Prostate gland (tissue), 2 donors: ENCODE data around the gene KTI12. TPM values are rescaled to one million over a fixed set of nuclear protein-coding genes. Genes with fewer than 3 reads are reported as not detected.

Experiments
- DNase-seq: peaks from one replicate; pipeline ENCODE4 v3.0.0-alpha.2; 2019; ENCODE audit warnings: low spot score
- H3K27ac ChIP-seq, 2 donors: fragments of 200-600 bp; sonication (generic); 2 replicates each; pipeline ENCODE4 v1.5.1; 2017 to 2019
- H3K27me3 ChIP-seq: fragments of 200-600 bp; sonication (generic); replicated peaks from 2 replicates; pipeline ENCODE4 v1.5.1; 2019; ENCODE audit not compliant: insufficient read depth
- H3K36me3 ChIP-seq, 2 donors: fragments of 200-600 bp; sonication (generic); 1 replicate in 1 of 2; 2 replicates in 1 of 2; pipeline versions ENCODE4 v1.5.1 to v1.8.1; 2017 to 2019
- H3K4me1 ChIP-seq: fragments of 200-600 bp; sonication (generic); replicated peaks from 2 replicates; pipeline ENCODE4 v1.5.1; 2019
- H3K4me3 ChIP-seq, 2 donors: fragments of 200-600 bp; sonication (generic); 2 replicates each; pipeline ENCODE4 v1.5.1; 2017 to 2019
- H3K9me3 ChIP-seq: fragments of 200-600 bp; sonication (generic); 2 replicates; pipeline ENCODE4 v1.5.1; 2017
- POLR2A ChIP-seq: fragments of 450-650 bp; IDR thresholded peaks from one replicate; pipeline ENCODE4 v1.6.1; 2016; ENCODE audit warnings: antibody characterized with exemption, mild to moderate bottlenecking
- POLR2AphosphoS5 ChIP-seq: sonication (generic); formaldehyde crosslinking; IDR thresholded peaks from one replicate; pipeline ENCODE4 v1.6.1; 2017; ENCODE audit warnings: antibody characterized with exemption
- WGBS: methylation state at CpG from one replicate; pipeline ENCODE4 v1.1.5; 2018; 5-methylcytosine and 5-hydroxymethylcytosine counted together
- intact Hi-C: fragments of 100-400 bp; cut with DNase I; formaldehyde crosslinking; loops from one replicate; pipeline ENCODE4 v1.14.2; 2022
- total RNA-seq, 2 donors: library from RNA; depleted of rRNA; stranded (reverse); fragments of >200 nt; gene quantifications; one replicate each; pipeline ENCODE4 v1.1.0, GENCODE V29; 2016
- TF ChIP-seq, protein P1 (sequence below), 4 experiments: fragments of 200-600 bp in 2 of 4; fragments of 450-650 bp in 2 of 4; sonication (generic) in 2 of 4; IDR thresholded peaks; 1 replicate in 3 of 4; 2 replicates in 1 of 4; pipeline ENCODE4 v1.5.1; 2016 to 2019; ENCODE audit warnings: antibody characterized with exemption in 4 of 4, mild to moderate bottlenecking in 2 of 4, moderate library complexity in 2 of 4

The KTI12 gene
- total RNA-seq, 2 donors from 2014 or later: 9.2 to 15.0 TPM

DNA sequence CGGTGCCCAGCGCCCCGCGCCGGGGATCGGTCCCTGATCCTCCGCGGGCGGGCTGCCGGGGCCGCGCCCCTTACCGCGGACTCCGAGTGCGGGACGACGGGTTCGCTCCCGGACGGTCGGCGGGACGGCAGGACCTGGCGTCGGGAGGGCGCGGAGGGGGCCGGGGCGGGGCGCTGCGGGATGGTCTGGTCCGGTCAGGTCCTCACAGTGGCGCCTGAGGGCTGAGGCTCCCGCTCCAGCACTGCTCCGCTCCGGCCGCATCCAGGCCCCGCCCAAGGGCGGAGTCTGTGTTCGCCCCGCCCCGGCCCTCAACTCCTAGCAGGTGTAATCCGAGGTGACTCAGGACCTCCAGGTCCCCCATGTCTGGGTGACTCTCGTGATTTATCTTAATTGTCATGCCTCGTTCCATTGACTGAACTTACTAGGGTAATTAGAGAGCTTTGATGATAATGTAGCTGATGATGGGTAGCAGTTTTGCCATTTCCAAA, 43.1 kb downstream of the KTI12 start, which contains the start of gene RAB3B:
TSS of gene RAB3B (minus strand) at position 223 of the 488 bp plus-strand sequence. CDS start 13,583 bp downstream, outside the sequence.
- 4% methylated on average over 16 of the region's 46 CpGs for WGBS
- H3K4me1 ChIP-seq: no peaks in the 10 kb centered on the region
- peak; percentile 79 for DNase-seq

DNA sequence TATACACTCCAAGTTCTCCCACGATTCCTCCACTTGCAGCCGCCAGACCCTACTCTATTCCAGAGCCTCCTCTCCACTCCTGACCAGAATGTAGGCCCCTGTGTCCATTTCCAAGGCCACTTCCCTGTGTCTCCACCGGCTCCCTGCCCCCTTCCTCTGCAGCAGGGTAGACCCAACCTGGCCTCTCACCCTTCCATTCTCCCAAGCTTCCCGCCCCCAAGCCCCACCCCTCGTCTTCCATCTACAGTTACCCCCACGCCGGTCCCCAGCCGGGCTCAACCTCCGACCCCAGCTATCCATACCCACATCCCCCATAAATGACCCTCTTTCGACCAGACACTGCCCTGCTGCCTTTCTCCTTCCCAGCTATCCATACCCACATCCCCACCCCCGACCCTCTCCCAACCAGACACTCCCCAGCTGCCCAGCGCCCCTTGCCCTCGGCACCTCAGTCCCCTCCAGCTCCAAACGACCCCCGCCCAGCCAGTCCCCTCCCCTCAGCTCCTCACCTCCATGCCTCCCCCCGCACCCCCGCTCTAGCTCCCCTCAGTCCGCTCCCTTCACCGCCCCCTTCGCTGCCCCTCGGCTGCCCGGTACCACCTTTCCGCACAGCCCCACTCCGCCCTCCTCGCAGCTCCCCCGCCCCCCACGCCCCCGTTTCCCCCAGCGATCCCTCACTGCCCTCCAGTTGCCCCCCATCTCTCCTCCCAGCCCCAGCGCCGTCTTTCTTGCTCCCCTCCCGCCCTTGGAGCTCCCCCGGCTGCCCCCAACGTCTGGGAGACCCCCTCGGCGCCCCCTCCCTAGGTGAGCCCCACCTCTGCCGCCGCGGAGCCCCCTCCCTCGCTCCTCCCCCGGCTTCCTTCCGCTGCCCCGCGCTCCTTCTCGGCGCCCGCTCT, 43.8 kb downstream of the KTI12 start:
- 18% methylated on average over 43 of the region's 47 CpGs for WGBS
- TF ChIP-seq, protein P1, sequence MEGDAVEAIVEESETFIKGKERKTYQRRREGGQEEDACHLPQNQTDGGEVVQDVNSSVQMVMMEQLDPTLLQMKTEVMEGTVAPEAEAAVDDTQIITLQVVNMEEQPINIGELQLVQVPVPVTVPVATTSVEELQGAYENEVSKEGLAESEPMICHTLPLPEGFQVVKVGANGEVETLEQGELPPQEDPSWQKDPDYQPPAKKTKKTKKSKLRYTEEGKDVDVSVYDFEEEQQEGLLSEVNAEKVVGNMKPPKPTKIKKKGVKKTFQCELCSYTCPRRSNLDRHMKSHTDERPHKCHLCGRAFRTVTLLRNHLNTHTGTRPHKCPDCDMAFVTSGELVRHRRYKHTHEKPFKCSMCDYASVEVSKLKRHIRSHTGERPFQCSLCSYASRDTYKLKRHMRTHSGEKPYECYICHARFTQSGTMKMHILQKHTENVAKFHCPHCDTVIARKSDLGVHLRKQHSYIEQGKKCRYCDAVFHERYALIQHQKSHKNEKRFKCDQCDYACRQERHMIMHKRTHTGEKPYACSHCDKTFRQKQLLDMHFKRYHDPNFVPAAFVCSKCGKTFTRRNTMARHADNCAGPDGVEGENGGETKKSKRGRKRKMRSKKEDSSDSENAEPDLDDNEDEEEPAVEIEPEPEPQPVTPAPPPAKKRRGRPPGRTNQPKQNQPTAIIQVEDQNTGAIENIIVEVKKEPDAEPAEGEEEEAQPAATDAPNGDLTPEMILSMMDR (IDR thresholded peaks at IDR 0.05): no peak
- TF ChIP-seq POLR2A: no peak
- TF ChIP-seq POLR2AphosphoS5: no peak
- intact Hi-C loops: no loop called here
- Histone ChIP-seq H3K27ac (peak overlapping the region; percentile 67 to 77), H3K4me3 (peak overlapping the region; percentile 53 to 69), H3K9me3 (no peaks in the 10 kb centered on the region), H3K27me3 (no peaks in the 10 kb centered on the region), H3K4me1 (no peaks in the 10 kb centered on the region), H3K36me3 (no peaks in the 10 kb centered on the region)
- DNase-seq: no peak

More for the DNA sequence above, 43.1 kb downstream of the KTI12 start, which contains the start of gene RAB3B:
- TF ChIP-seq, protein P1 (IDR thresholded peaks at IDR 0.05): no peak
- peak; percentile 41 for TF ChIP-seq POLR2AphosphoS5
- Histone ChIP-seq H3K36me3 (no peaks in the 10 kb centered on the region), H3K9me3 (no peaks in the 10 kb centered on the region), H3K27me3 (no peaks in the 10 kb centered on the region), H3K4me3 (peak within 1 kb of the TSS; percentile 53 to 69), H3K27ac (peak within 1 kb of the TSS; percentile 67 to 77)
- intact Hi-C loops: no loop called here

DNA sequence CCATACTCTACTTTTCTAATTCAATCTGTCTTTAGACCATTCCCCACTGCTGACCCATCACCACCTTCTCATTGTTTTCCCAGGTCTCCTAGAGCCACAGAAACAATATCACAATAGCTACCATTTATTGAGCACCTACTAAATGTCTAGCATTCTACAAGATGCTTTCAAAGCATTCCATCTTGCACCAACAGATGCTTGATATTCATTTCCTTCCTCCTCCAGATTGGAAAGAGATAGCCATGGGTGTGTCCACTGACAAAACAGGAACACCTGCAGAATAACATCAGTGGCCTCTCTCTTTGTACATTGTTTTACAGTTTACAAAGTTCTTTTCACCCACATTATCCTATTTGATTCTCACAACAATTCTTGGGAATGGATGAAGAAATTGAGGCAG, 45.4 kb downstream of the KTI12 start:
- TF ChIP-seq POLR2A: no peak
- no peak for TF ChIP-seq POLR2AphosphoS5
- TF ChIP-seq, protein P1 (IDR thresholded peaks at IDR 0.05): no peak

DNA sequence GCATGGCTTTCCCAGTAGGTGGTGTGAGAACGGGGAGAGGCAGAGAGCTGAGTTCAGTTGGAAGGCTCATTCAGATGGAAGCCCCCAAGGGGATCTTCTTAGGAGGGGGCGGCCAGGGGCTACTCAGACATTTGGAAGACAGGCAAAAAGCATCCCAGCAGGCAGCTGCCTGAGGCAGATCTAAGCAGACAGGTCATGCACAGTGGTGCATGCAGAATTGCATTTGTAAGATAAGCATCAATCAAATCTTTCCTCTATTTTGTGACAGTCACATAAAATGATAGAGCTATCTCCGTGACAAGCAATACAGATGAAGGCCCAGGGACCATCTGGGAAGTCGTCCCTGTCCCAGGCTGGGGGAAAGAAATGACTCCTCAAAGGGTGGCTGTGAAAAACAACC, 46.9 kb downstream of the KTI12 start:
- WGBS: 84% methylated on average over 4 of the region's 4 CpGs
- H3K9me3 ChIP-seq: no peaks in the 10 kb centered on the region
- H3K4me3 ChIP-seq: no peak overlapping the region
- H3K27ac ChIP-seq: no peak overlapping the region
- no peak for DNase-seq
- intact Hi-C loops: no loop called here
- no peaks in the 10 kb centered on the region for H3K27me3 ChIP-seq
- no peaks in the 10 kb centered on the region for H3K36me3 ChIP-seq
- no peaks in the 10 kb centered on the region for H3K4me1 ChIP-seq
- TF ChIP-seq, protein P1 (IDR thresholded peaks at IDR 0.05): no peak
- no peak for TF ChIP-seq POLR2A

More for the DNA sequence above, 45.4 kb downstream of the KTI12 start:
- Histone ChIP-seq H3K27me3 (no peaks in the 10 kb centered on the region), H3K4me1 (no peaks in the 10 kb centered on the region), H3K27ac (no peak overlapping the region), H3K4me3 (no peak overlapping the region), H3K36me3 (no peaks in the 10 kb centered on the region), H3K9me3 (no peaks in the 10 kb centered on the region)
- DNase-seq: no peak
- intact Hi-C loops: no loop called here
